Measurements from ENCODE around the gene BEGAIN.

The BEGAIN gene

DNA sequence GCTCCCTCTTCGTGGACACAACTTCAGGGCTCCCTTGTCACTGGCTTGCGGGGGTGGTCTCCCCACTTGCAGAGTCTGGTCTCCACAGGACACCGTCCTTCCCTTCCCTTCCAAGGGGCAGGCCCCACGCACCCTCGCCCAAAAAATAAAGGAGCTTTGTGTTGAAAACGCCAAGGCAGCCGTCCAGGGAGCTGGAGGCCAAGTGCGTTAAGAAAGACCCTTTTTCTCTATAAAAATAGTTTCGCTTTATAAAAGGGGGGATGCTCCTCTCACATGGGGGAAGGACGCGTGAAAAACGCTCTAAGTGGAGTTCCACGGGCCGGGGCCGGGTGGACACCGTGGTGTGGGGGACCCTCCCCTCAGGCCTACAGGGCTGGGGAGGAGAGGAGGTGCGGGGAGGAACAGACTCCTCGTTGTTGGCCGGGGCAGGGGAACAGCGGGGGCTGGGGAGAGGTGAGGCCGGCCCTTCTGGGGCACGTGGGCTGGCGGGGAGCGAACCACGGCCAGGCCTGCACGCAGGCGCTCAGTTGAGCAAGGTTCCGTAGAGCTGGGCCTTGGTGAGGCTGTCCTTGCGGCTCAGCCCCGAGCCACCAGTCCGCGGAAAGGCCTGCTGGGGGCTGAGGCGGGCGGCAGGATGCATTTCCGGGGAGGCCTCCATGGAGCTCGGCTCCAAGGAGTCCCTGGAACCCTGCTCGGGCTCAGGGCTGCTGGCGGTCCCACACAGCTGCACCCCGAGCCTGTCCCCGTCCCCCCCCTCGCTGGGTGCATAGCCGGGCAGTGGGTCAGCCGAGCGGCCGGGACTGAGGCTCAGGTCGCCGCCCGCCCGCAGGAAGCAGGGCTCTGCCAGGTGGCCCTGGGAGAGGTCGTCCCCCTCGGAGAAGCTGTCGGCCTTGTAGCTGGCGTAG, 49.5 kb downstream of the BEGAIN start:
- no peaks in the 10 kb centered on the region for H3K9me3 ChIP-seq (ENCODE audit: control insufficient read depth in 1 of 2, low read length in 2 of 2)
- peaks cover 9% of the 10 kb centered on the region in 2 donors for H3K4me1 ChIP-seq (ENCODE audit: control insufficient read depth in 1 of 2, insufficient read depth in 2 of 2, low read length in 2 of 2)
- no peak overlapping the region for H3K4me3 ChIP-seq (ENCODE audit: low read depth in 1 of 2, low read length in 2 of 2)
- H3K9ac ChIP-seq (ENCODE audit: low read depth in 1 of 2, low read length in 2 of 2): no peak overlapping the region
- no peaks in the 10 kb centered on the region for H3K27me3 ChIP-seq (ENCODE audit: control insufficient read depth in 1 of 2, insufficient read depth in 2 of 2, low read length in 2 of 2)
- no peaks in the 10 kb centered on the region for H3K36me3 ChIP-seq (ENCODE audit: control insufficient read depth in 1 of 2, insufficient read depth in 2 of 2, low read length in 2 of 2)
- H3K27ac ChIP-seq (ENCODE audit: low read depth, low read length): no peak overlapping the region

DNA sequence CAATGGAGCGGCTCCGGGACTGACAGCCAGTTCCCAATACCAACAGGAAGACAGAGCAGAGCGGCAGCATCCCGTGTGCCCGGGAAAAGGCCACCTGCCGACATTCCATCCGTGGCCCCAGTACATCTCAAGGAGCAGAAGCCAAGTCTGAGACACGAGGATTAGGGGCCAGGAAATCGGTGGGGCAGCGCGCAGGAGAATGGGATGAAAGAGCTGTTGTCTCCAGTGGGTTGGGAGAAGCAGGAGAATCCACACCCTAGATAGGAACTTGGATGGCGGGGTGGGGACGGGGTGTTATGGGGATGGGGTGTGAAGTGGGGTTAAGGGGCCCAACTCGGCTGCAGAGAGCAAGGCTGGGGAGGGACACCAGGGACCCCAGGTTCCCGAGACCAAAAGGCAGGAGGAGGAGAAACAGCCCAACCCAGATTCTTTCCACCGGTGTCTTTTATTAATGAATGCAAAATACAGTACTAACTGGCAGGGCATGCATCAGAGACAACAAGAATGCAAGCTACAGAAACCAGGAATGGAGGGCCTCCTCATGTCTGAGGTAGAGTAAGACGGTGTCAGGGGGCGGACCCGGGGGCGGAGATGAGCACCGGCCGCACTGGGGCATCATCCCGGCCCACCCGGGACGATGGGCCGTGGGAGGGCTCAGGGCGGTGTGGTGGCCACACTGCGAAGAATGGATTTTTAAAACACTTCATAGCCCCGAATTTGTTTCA, 50.3 kb downstream of the BEGAIN start:
- H3K36me3 ChIP-seq (ENCODE audit: control insufficient read depth in 1 of 2, insufficient read depth in 2 of 2, low read length in 2 of 2): peaks cover 0 to 5% of the 10 kb centered on the region in 2 donors
- no peak overlapping the region for H3K4me3 ChIP-seq (ENCODE audit: low read depth in 1 of 2, low read length in 2 of 2)

GRCh38 chr14:100536121-100536510, 51.1 kb downstream of the BEGAIN start:
- Histone ChIP-seq H3K27ac (ENCODE audit: low read depth, low read length) (no peak overlapping the region), H3K9me3 (ENCODE audit: control insufficient read depth in 1 of 2, low read length in 2 of 2) (no peaks in the 10 kb centered on the region), H3K9ac (ENCODE audit: low read depth in 1 of 2, low read length in 2 of 2) (no peak overlapping the region), H3K36me3 (ENCODE audit: control insufficient read depth in 1 of 2, insufficient read depth in 2 of 2, low read length in 2 of 2) (peaks cover 0 to 5% of the 10 kb centered on the region in 2 donors), H3K27me3 (ENCODE audit: control insufficient read depth in 1 of 2, insufficient read depth in 2 of 2, low read length in 2 of 2) (no peaks in the 10 kb centered on the region), H3K4me1 (ENCODE audit: control insufficient read depth in 1 of 2, insufficient read depth in 2 of 2, low read length in 2 of 2) (peaks cover 9% of the 10 kb centered on the region in 2 donors), H3K4me3 (ENCODE audit: low read depth in 1 of 2, low read length in 2 of 2) (no peak overlapping the region)

More for the DNA sequence above, 50.3 kb downstream of the BEGAIN start:
- H3K9ac ChIP-seq (ENCODE audit: low read depth in 1 of 2, low read length in 2 of 2): no peak overlapping the region
- peaks cover 9% of the 10 kb centered on the region in 2 donors for H3K4me1 ChIP-seq (ENCODE audit: control insufficient read depth in 1 of 2, insufficient read depth in 2 of 2, low read length in 2 of 2)
- no peaks in the 10 kb centered on the region for H3K9me3 ChIP-seq (ENCODE audit: control insufficient read depth in 1 of 2, low read length in 2 of 2)
- no peak overlapping the region for H3K27ac ChIP-seq (ENCODE audit: low read depth, low read length)
- no peaks in the 10 kb centered on the region for H3K27me3 ChIP-seq (ENCODE audit: control insufficient read depth in 1 of 2, insufficient read depth in 2 of 2, low read length in 2 of 2)

DNA sequence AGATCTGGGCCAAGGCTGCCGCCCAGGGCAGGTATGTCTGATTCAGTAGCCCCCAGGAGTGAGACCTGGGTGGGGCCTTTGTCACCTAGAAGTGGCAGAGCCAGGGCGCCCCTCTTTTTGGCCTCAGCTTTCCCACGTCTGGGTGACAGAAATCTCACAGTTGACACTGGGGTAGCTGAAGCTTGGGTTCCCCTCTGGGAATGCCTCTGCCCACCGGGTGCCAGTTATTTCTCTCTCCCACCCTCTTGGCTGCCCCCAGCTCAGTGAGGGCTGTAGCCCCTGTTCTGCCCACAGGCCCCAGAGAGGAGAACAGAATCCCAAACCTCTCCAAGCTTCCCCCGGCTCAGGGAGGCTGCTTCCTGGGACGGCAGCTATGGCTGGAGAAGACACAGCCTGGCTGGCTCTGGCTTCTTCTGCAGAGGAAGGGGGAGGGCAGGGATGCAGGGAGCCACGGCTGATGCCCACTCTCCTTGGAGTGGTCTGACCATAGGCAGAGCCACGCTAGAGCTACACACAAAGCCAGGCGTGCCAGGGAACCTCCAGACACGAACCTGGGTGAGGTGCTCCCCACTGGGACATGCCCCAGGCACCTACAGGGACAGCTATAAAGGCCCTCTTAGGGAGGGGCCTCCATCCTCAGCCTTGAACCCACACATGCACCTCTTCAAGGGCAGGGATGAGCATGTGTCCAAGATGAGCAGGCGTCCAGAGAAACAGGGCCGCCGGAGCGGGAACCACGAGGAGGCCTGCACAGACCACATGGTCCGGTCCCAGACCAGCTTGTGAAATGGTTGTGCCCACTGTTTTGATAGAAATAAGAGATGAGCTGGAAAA, 51.7 kb downstream of the BEGAIN start:
- Histone ChIP-seq H3K4me3 (ENCODE audit: low read depth in 1 of 2, low read length in 2 of 2) (no peak overlapping the region), H3K27ac (ENCODE audit: low read depth, low read length) (no peak overlapping the region), H3K36me3 (ENCODE audit: control insufficient read depth in 1 of 2, insufficient read depth in 2 of 2, low read length in 2 of 2) (peaks cover 0 to 5% of the 10 kb centered on the region in 2 donors), H3K4me1 (ENCODE audit: control insufficient read depth in 1 of 2, insufficient read depth in 2 of 2, low read length in 2 of 2) (peaks cover 9% of the 10 kb centered on the region in 2 donors), H3K27me3 (ENCODE audit: control insufficient read depth in 1 of 2, insufficient read depth in 2 of 2, low read length in 2 of 2) (no peaks in the 10 kb centered on the region), H3K9me3 (ENCODE audit: control insufficient read depth in 1 of 2, low read length in 2 of 2) (no peaks in the 10 kb centered on the region), H3K9ac (ENCODE audit: low read depth in 1 of 2, low read length in 2 of 2) (no peak overlapping the region)

DNA sequence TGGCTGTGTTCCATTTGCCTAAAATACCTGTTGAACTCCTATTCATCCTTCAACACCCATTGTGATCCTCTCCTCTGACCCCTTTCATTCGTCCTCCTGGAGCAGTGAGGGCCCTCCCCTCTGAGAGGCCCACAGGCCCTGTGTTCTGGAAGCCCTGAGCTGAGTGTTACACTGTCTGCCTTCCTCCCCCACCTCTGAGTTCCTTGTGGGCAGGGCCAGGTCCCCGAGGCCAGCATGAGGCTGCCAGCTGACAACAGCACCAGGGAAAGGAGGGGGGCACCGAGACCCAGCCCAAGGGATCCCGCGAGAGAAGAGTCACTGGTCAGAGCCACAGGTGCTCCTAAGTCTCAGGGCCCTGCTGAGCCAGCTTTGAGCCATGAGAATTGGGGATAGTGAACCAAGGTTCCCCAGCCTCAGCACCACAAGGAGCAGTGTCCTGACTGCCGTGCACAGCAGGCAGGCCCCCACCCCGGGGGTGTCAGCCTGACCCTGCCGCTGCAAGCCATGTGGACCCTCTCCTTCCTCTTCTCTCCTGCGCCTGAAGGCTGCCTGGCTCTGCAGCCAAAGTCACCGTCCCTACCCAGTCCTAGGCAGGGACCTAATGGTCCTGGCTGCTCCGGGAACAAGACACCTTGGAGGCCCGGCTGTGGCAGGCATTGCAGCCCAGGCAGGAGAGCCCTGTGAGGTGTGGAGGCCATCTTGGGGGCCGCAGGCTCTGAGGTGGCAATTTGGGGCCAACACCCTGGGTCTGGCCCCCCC, 52.5 kb downstream of the BEGAIN start:
- Histone ChIP-seq H3K27me3 (ENCODE audit: control insufficient read depth in 1 of 2, insufficient read depth in 2 of 2, low read length in 2 of 2) (no peaks in the 10 kb centered on the region), H3K36me3 (ENCODE audit: control insufficient read depth in 1 of 2, insufficient read depth in 2 of 2, low read length in 2 of 2) (peaks cover 0 to 5% of the 10 kb centered on the region in 2 donors), H3K9me3 (ENCODE audit: control insufficient read depth in 1 of 2, low read length in 2 of 2) (no peaks in the 10 kb centered on the region), H3K27ac (ENCODE audit: low read depth, low read length) (no peak overlapping the region), H3K4me3 (ENCODE audit: low read depth in 1 of 2, low read length in 2 of 2) (no peak overlapping the region), H3K9ac (ENCODE audit: low read depth in 1 of 2, low read length in 2 of 2) (no peak overlapping the region), H3K4me1 (ENCODE audit: control insufficient read depth in 1 of 2, insufficient read depth in 2 of 2, low read length in 2 of 2) (peaks cover 9% of the 10 kb centered on the region in 2 donors)

DNA sequence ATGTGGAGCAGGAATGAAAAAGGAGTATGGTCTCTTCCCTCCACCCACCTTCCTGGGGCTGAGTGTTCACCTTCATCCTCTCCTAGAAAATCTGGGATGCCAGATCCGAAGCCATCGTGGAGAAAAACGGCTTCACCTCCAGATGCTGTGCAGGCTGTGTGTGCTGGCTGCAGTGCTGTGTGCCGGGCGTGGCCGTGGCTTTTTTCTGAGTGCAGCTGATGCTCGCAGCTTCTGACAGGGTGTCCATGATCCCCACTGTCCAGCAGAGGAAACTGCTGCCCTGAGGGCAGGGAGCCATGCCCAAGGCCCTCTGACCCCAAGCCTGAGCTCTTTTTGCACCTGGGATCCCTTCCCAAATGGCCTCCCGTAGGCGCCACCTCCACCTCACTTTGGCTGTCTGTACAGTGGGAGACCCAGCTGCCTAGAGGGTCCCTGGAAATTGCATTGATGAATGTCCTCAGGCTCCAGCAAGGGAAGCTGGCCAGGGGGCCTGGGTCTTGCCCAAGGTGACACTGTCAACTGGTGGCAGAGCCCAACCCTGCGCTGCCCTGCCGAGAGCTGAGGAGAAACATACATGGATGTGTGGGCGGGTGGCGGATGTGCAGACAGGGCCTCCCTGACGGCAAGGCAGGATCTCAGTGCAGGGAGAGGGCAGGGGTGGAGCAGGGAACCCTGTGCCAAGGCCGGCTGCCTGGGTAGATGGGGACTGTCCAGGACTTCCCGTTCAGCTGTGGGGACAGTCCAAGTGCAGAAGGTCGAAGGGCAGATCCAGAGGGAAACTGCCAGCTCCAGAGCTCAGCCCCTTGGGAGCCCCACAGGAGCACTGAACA, 53.3 kb downstream of the BEGAIN start:
- Histone ChIP-seq H3K36me3 (ENCODE audit: control insufficient read depth in 1 of 2, insufficient read depth in 2 of 2, low read length in 2 of 2) (peaks cover 0 to 12% of the 10 kb centered on the region in 2 donors), H3K9ac (ENCODE audit: low read depth in 1 of 2, low read length in 2 of 2) (no peak overlapping the region), H3K9me3 (ENCODE audit: control insufficient read depth in 1 of 2, low read length in 2 of 2) (no peaks in the 10 kb centered on the region), H3K27me3 (ENCODE audit: control insufficient read depth in 1 of 2, insufficient read depth in 2 of 2, low read length in 2 of 2) (no peaks in the 10 kb centered on the region), H3K27ac (ENCODE audit: low read depth, low read length) (no peak overlapping the region), H3K4me3 (ENCODE audit: low read depth in 1 of 2, low read length in 2 of 2) (no peak overlapping the region), H3K4me1 (ENCODE audit: control insufficient read depth in 1 of 2, insufficient read depth in 2 of 2, low read length in 2 of 2) (peaks cover 9% of the 10 kb centered on the region in 2 donors)

DNA sequence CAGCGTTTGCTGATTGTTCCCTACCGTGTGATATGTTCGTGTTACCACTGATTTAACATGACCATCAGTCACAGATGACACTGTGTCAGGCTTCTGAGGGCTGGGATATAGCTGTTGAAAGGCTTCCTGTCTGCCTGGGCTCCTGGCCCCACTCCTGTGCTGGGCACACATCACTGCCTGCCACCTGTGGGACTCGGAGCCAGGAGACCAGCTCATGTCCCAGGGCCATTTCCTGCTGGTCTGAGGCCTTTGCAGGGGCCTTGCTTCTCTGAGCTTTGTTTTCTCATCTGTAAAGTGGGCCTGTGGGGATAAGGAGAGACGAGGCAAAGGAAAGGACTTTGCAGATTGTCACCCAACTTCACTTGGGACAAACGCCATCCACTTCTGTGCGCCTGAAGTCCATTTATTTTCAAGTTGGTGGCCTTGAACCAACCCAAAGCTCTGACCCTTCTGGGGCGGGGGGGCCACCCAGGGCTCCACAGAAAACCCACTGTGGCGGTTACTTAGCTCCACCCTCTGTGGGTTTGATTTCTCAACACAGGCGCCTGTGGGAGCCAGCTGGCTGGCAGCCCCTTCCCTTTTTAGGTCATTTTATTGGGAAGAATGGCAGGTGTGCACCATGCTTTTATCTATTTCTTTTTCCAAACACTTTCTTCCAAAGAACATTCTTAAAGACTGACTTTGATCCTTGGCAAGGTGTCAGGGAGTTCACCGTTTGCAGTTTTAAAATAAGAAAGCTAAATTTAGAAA, 54.1 kb downstream of the BEGAIN start:
- peaks cover 0 to 12% of the 10 kb centered on the region in 2 donors for H3K36me3 ChIP-seq (ENCODE audit: control insufficient read depth in 1 of 2, insufficient read depth in 2 of 2, low read length in 2 of 2)
- H3K9ac ChIP-seq (ENCODE audit: low read depth in 1 of 2, low read length in 2 of 2): no peak overlapping the region
- peaks cover 9% of the 10 kb centered on the region in 2 donors for H3K4me1 ChIP-seq (ENCODE audit: control insufficient read depth in 1 of 2, insufficient read depth in 2 of 2, low read length in 2 of 2)
- no peak overlapping the region for H3K4me3 ChIP-seq (ENCODE audit: low read depth in 1 of 2, low read length in 2 of 2)
- no peak overlapping the region for H3K27ac ChIP-seq (ENCODE audit: low read depth, low read length)
- H3K9me3 ChIP-seq (ENCODE audit: control insufficient read depth in 1 of 2, low read length in 2 of 2): no peaks in the 10 kb centered on the region
- H3K27me3 ChIP-seq (ENCODE audit: control insufficient read depth in 1 of 2, insufficient read depth in 2 of 2, low read length in 2 of 2): no peaks in the 10 kb centered on the region

GRCh38 chr14:100532154-100532861, 54.9 kb downstream of the BEGAIN start:
- H3K4me3 ChIP-seq (ENCODE audit: low read depth in 1 of 2, low read length in 2 of 2): no peak overlapping the region
- no peak overlapping the region for H3K27ac ChIP-seq (ENCODE audit: low read depth, low read length)
- peaks cover 4 to 12% of the 10 kb centered on the region in 2 donors for H3K36me3 ChIP-seq (ENCODE audit: control insufficient read depth in 1 of 2, insufficient read depth in 2 of 2, low read length in 2 of 2)
- no peak overlapping the region for H3K9ac ChIP-seq (ENCODE audit: low read depth in 1 of 2, low read length in 2 of 2)
- H3K27me3 ChIP-seq (ENCODE audit: control insufficient read depth in 1 of 2, insufficient read depth in 2 of 2, low read length in 2 of 2): no peaks in the 10 kb centered on the region
- no peaks in the 10 kb centered on the region for H3K9me3 ChIP-seq (ENCODE audit: control insufficient read depth in 1 of 2, low read length in 2 of 2)
- H3K4me1 ChIP-seq (ENCODE audit: control insufficient read depth in 1 of 2, insufficient read depth in 2 of 2, low read length in 2 of 2): peaks cover 9% of the 10 kb centered on the region in 2 donors
